Type B pancreatic cell (in vitro differentiated cells): ENCODE measurements around the gene GLIS1. TPM values are rescaled to one million over a fixed set of nuclear protein-coding genes. Genes with fewer than 3 reads are reported as not detected.

Experiments
- DNase-seq: peaks from one replicate; pipeline ENCODE4 v3.0.0; 2021; ENCODE audit warnings: mixed read lengths; ENCODE audit not compliant: unreplicated experiment; ENCODE audit errors: extremely low spot score
- H3K27ac Mint-ChIP-seq: 2 replicates; pipeline ENCODE4 v1.8.0; 2021; ENCODE audit warnings: mild to moderate bottlenecking, mixed read lengths
- H3K27me3 Mint-ChIP-seq: 2 replicates; pipeline ENCODE4 v1.8.0; 2021; ENCODE audit warnings: mixed read lengths
- H3K36me3 Mint-ChIP-seq: 2 replicates; pipeline ENCODE4 v1.8.0; 2021; ENCODE audit warnings: mixed read lengths
- H3K4me1 Mint-ChIP-seq: one replicate; pipeline ENCODE4 v1.8.0; 2021; ENCODE audit warnings: mixed read lengths; ENCODE audit not compliant: unreplicated experiment
- H3K4me3 Mint-ChIP-seq: 2 replicates; pipeline ENCODE4 v1.8.0; 2021; ENCODE audit warnings: mild to moderate bottlenecking, mixed read lengths
- H3K9me3 Mint-ChIP-seq: 2 replicates; pipeline ENCODE4 v1.8.0; 2021; ENCODE audit warnings: mixed read lengths
- long read RNA-seq: library from polyadenylated mRNA; unstranded; transcript quantifications from one replicate; pipeline ENCODE4 v2.0.0, GENCODE V29; 2020
- total RNA-seq: library from RNA; stranded (reverse); gene quantifications from 2 replicates; pipeline ENCODE4 v1.2.1, GENCODE V29; 2021; ENCODE audit warnings: low replicate concordance
- TF ChIP-seq, protein P1 (sequence below): fragments of 200-600 bp; sonication (generic); conservative IDR thresholded peaks from 2 replicates; pipeline ENCODE4 v1.5.0; 2021; ENCODE audit warnings: antibody characterized with exemption, mild to moderate bottlenecking

Gene GLIS1
- total RNA-seq, result 0.17 and 2.1 TPM in 2 replicates
- long read RNA-seq, result 0 reads

DNA sequence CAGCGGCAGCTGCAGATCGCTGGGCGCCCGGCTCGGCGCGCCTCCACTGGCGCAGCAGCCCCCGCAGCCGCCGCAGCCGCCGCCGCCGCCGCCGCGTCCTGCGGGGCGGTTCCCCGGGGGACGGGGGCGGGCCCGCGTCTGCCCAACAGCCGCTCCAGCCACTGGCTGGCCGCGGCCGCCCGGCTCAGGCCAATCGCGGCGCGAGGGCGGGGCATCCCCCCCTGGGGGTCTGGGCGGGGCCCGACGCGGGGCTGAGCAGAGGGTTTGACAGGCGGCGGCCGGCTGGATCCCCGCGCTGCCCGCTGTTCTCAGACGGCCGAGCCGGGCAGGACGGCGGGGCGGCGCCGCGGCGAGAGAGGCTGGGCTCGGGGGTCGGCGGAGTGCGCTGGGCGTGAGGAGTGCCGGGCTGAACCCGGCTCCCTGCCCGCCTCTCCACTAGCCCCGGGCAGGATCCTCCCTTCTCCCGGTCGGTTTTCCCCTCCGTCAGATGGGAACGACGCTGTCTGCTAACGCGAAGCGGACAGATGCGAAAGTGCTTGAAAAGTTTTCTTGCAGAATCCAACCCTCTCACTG, at the start of gene GLIS1:
TSS of gene GLIS1 (minus strand) at position 56 of the 573 bp plus-strand sequence. CDS start 1,100 bp downstream, outside the sequence.
- TF ChIP-seq, protein P1, sequence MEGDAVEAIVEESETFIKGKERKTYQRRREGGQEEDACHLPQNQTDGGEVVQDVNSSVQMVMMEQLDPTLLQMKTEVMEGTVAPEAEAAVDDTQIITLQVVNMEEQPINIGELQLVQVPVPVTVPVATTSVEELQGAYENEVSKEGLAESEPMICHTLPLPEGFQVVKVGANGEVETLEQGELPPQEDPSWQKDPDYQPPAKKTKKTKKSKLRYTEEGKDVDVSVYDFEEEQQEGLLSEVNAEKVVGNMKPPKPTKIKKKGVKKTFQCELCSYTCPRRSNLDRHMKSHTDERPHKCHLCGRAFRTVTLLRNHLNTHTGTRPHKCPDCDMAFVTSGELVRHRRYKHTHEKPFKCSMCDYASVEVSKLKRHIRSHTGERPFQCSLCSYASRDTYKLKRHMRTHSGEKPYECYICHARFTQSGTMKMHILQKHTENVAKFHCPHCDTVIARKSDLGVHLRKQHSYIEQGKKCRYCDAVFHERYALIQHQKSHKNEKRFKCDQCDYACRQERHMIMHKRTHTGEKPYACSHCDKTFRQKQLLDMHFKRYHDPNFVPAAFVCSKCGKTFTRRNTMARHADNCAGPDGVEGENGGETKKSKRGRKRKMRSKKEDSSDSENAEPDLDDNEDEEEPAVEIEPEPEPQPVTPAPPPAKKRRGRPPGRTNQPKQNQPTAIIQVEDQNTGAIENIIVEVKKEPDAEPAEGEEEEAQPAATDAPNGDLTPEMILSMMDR, result no peak
- H3K4me1 Mint-ChIP-seq, result peaks cover 23% of the 10 kb centered on the region
- H3K27me3 Mint-ChIP-seq, result peaks cover 71% of the 10 kb centered on the region
- DNase-seq, result peak; percentile 87
- H3K36me3 Mint-ChIP-seq, result peaks cover 6% of the 10 kb centered on the region
- peaks cover 10% of the 10 kb centered on the region for H3K9me3 Mint-ChIP-seq
- peak within 1 kb of the TSS; percentile 78 for H3K4me3 Mint-ChIP-seq
- no peak within 1 kb of the TSS for H3K27ac Mint-ChIP-seq

DNA sequence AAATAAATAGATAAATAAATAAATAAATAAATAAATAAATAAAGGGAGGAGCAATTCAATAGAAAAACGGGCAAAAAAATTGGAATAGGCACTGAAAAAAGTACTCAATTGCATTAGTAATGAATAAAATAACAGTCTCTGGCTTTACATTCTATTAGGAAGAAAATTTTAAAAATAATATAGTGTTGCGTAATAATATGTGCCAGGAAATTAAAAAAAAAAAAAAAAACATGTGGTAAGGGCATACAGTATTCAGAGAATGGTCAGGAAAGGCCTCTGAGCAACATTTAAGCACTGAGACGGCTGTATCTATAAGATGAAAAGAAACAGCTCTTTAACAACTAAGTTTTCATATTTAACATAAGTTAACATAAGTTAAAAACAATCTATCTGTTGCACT, 48.7 kb upstream of the GLIS1 start:
- H3K27me3 Mint-ChIP-seq, result no peaks in the 10 kb centered on the region
- no peak overlapping the region for H3K4me3 Mint-ChIP-seq
- no peak overlapping the region for H3K27ac Mint-ChIP-seq
- peaks cover 30% of the 10 kb centered on the region for H3K36me3 Mint-ChIP-seq
- no peaks in the 10 kb centered on the region for H3K4me1 Mint-ChIP-seq
- TF ChIP-seq, protein P1, result no peak
- no peaks in the 10 kb centered on the region for H3K9me3 Mint-ChIP-seq
- no peak for DNase-seq

DNA sequence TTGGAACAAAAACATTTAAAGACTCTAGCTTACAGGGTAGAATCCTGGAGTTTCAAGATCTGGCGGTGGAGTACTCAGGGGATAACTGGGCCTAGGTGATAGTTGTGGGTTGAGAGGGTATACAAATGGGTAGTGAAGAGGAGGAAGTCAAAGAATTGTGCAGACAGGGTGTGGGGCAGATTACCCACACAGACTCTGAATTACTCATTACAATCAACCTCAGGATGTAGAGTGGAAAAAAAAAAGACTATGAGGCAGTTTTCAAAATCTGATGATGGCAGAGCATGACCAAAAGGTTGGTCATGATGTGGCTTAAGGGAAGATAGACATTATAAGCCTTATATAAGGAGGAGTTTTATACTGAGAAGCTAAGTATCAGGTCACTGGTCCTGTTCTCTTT, 44.1 kb upstream of the GLIS1 start:
- H3K9me3 Mint-ChIP-seq, result no peaks in the 10 kb centered on the region
- peaks cover 34% of the 10 kb centered on the region for H3K36me3 Mint-ChIP-seq
- no peak overlapping the region for H3K4me3 Mint-ChIP-seq
- H3K27ac Mint-ChIP-seq, result no peak overlapping the region
- TF ChIP-seq, protein P1, result no peak
- H3K4me1 Mint-ChIP-seq, result no peaks in the 10 kb centered on the region
- DNase-seq, result no peak
- no peaks in the 10 kb centered on the region for H3K27me3 Mint-ChIP-seq

DNA sequence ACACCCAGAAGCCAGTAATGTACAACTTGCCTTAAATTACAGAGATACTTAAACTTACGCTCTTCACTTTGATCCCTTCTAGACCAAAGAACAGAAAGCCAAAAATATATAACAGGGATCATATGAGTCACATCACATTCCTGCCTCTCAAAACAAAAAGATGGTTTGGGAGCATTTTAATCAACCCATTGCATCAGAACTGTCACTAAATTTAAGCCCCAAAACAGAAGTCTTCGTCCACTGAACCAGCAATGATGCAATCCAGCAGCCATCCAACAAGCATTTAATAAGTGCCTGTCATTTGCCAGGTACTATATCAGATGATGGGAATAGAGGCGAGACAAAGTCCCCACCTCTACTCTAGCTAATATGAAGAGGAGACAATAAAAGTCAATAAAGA, 42.7 kb upstream of the GLIS1 start:
- Mint-ChIP-seq H3K9me3 (no peaks in the 10 kb centered on the region), H3K27ac (no peak overlapping the region), H3K4me1 (no peaks in the 10 kb centered on the region), H3K27me3 (no peaks in the 10 kb centered on the region), H3K36me3 (peaks cover 42% of the 10 kb centered on the region), H3K4me3 (no peak overlapping the region)
- no peak for DNase-seq
- TF ChIP-seq, protein P1, result no peak

DNA sequence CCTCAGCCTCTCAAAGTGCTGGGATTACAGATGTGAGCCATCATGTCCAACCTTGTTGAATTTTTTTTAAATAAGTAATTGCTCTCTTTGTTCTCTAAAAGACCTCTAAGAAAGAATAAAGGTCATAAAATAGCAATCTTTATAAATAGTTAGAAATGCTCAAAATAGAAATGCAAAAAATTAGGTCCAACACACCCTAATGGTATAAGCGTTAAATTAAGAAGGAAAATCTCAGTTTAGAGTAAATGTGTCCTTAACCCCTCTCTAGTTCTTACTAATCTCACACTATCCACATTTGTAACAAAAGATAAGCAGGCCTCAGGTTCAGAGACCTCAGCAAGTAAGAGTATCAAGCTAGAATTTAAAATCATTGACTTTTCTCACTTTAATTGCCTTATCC, 38.3 kb upstream of the GLIS1 start:
- DNase-seq, result no peak
- Mint-ChIP-seq H3K36me3 (peaks cover 24% of the 10 kb centered on the region), H3K27ac (no peak overlapping the region), H3K27me3 (no peaks in the 10 kb centered on the region), H3K9me3 (no peaks in the 10 kb centered on the region), H3K4me3 (no peak overlapping the region), H3K4me1 (no peaks in the 10 kb centered on the region)
- TF ChIP-seq, protein P1, result no peak
